ENCODE data around the gene STX18.

DNA sequence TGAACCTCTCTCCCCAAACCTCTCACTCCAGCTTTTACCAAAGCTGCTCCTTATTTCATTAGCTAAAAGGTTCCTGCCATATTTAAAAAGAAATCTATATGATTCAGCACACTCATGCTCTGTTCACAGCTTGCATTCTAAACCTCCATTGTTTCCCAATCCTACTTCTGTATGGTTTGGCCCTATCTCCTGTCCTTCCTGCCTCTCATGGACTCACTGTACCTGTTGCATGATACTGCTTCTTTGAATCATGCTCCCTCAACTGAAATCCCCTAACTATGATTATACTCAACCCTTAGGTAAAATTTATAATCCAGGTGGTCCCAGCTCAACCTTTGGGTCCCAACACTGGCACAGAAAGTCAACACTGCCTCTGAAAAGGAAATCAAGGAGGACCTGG, 6.3 kb downstream of the STX18 start:
- no peak for TF ChIP-seq CBX3 (IDR thresholded peaks at IDR 0.05; ENCODE audit: borderline replicate concordance, low read depth)
- TF ChIP-seq CREM (IDR thresholded peaks at IDR 0.05; ENCODE audit: low read depth) = no peak
